ENCODE measurements around the gene NPHP4. TPM values are rescaled to one million over a fixed set of nuclear protein-coding genes. Genes with fewer than 3 reads are reported as not detected.
A peak's percentile ranks its signal among the peaks of the same experiment; 100 is the strongest.
"Not testable (repeated sequence)": the region's sequence is repeated elsewhere in the genome, so short reads cannot be mapped to it uniquely, and the experiment has no call there.

The NPHP4 gene
- total RNA-seq, 2 experiments from 2014 or later, result 13.4 to 24.2 TPM

- H3K4me2 ChIP-seq (ENCODE audit: low read length); H3K36me3 ChIP-seq (ENCODE audit: insufficient read depth, low read length); DNase-seq (ENCODE audit: low spot score); H3K9me3 ChIP-seq (ENCODE audit: low read length); H3K4me3 ChIP-seq (ENCODE audit: low read depth, low read length, poor library complexity, severe bottlenecking); BruUV-seq (replicated peaks); intact Hi-C loops (cut with micrococcal nuclease; ENCODE audit: unreplicated experiment); H3K4me1 ChIP-seq (ENCODE audit: insufficient read depth, low read length, poor library complexity, severe bottlenecking); H3K27ac ChIP-seq (ENCODE audit: low read depth, low read length, poor library complexity, severe bottlenecking); H3K9me2 ChIP-seq (ENCODE audit: insufficient read depth, low read length); CTCF ChIA-PET (ENCODE audit: unreplicated experiment); H4K20me1 ChIP-seq (ENCODE audit: insufficient read depth, low read length); H3K79me2 ChIP-seq (ENCODE audit: insufficient read depth, low read depth, low read length); H2AFZ ChIP-seq (ENCODE audit: low read length): not testable (repeated sequence)
- TF ChIP-seq, protein P1, sequence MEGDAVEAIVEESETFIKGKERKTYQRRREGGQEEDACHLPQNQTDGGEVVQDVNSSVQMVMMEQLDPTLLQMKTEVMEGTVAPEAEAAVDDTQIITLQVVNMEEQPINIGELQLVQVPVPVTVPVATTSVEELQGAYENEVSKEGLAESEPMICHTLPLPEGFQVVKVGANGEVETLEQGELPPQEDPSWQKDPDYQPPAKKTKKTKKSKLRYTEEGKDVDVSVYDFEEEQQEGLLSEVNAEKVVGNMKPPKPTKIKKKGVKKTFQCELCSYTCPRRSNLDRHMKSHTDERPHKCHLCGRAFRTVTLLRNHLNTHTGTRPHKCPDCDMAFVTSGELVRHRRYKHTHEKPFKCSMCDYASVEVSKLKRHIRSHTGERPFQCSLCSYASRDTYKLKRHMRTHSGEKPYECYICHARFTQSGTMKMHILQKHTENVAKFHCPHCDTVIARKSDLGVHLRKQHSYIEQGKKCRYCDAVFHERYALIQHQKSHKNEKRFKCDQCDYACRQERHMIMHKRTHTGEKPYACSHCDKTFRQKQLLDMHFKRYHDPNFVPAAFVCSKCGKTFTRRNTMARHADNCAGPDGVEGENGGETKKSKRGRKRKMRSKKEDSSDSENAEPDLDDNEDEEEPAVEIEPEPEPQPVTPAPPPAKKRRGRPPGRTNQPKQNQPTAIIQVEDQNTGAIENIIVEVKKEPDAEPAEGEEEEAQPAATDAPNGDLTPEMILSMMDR (conservative IDR thresholded peaks at IDR 0.05; ENCODE audit: low read length), result peak; percentile 61
- POLR2A ChIA-PET, result interaction anchor here (0.6 to 0.7 kb wide), 2 partner anchors 27 to 81 kb away, joined by 3 to 5 read pairs; no protein-coding TSS in a partner anchor
These were observed 98.4 kb downstream of the NPHP4 start for GRCh38 chr1:5893699-5894278.

DNA sequence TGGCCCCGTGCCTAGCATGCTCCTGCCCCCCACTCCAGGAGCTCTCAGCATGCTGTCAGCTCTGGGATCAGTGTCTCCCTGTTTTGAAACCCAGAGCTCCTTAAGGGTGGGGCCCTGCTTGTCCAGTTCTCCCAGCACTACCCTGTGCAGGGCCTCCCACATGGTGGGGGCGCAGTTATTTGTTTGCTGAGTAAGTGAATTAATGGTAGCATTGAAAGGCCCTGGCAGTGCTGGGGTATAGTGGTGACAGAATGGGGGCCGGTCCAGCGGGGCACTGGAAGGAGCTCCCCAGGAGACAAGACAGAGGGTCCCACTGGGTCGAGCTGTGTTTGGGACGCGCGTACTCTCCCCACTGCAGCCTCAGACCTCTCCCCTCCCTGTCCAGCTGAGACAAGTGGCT lies 99.9 kb downstream of the NPHP4 start:
- intact Hi-C loops (cut with micrococcal nuclease; ENCODE audit: unreplicated experiment), result no loop called here
- ChIA-PET POLR2A (no interaction called here), CTCF (ENCODE audit: unreplicated experiment) (no interaction called here)
- H2AFZ ChIP-seq (ENCODE audit: low read length), result no peak overlapping the region
- H3K27ac ChIP-seq (ENCODE audit: low read depth, low read length, poor library complexity, severe bottlenecking), result no peak overlapping the region
- H3K9me3 ChIP-seq (ENCODE audit: low read length), result no peaks in the 10 kb centered on the region
- H3K9me2 ChIP-seq (ENCODE audit: insufficient read depth, low read length), result no peaks in the 10 kb centered on the region
- no peaks in the 10 kb centered on the region for H3K4me1 ChIP-seq (ENCODE audit: insufficient read depth, low read length, poor library complexity, severe bottlenecking)
- no peak overlapping the region for H3K4me2 ChIP-seq (ENCODE audit: low read length)
- no peaks in the 10 kb centered on the region for H3K36me3 ChIP-seq (ENCODE audit: insufficient read depth, low read length)
- H3K4me3 ChIP-seq (ENCODE audit: low read depth, low read length, poor library complexity, severe bottlenecking), result no peak overlapping the region
- DNase-seq (ENCODE audit: low spot score), result no peak
- no peaks in the 10 kb centered on the region for H4K20me1 ChIP-seq (ENCODE audit: insufficient read depth, low read length)
- BruUV-seq (replicated peaks), result no TSS peak
- no peak for TF ChIP-seq EZH2phosphoT487 (IDR thresholded peaks at IDR 0.05; ENCODE audit: borderline replicate concordance, low read depth, low read length)
- TF ChIP-seq, protein P1 (conservative IDR thresholded peaks at IDR 0.05; ENCODE audit: low read length), result no peak
- no peaks in the 10 kb centered on the region for H3K79me2 ChIP-seq (ENCODE audit: insufficient read depth, low read depth, low read length)

- no peak for DNase-seq (ENCODE audit: low spot score)
- TF ChIP-seq, protein P1 (conservative IDR thresholded peaks at IDR 0.05; ENCODE audit: low read length), result no peak
- TF ChIP-seq EZH2phosphoT487 (IDR thresholded peaks at IDR 0.05; ENCODE audit: borderline replicate concordance, low read depth, low read length), result no peak
- CTCF ChIA-PET (ENCODE audit: unreplicated experiment), result no interaction called here
- Histone ChIP-seq H3K36me3 (ENCODE audit: insufficient read depth, low read length) (no peaks in the 10 kb centered on the region), H3K79me2 (ENCODE audit: insufficient read depth, low read depth, low read length) (no peaks in the 10 kb centered on the region), H3K9me3 (ENCODE audit: low read length) (no peaks in the 10 kb centered on the region), H3K4me1 (ENCODE audit: insufficient read depth, low read length, poor library complexity, severe bottlenecking) (no peaks in the 10 kb centered on the region), H3K27ac (ENCODE audit: low read depth, low read length, poor library complexity, severe bottlenecking) (no peak overlapping the region), H2AFZ (ENCODE audit: low read length) (no peak overlapping the region), H3K4me3 (ENCODE audit: low read depth, low read length, poor library complexity, severe bottlenecking) (no peak overlapping the region), H3K4me2 (ENCODE audit: low read length) (no peak overlapping the region), H3K9me2 (ENCODE audit: insufficient read depth, low read length) (no peaks in the 10 kb centered on the region), H4K20me1 (ENCODE audit: insufficient read depth, low read length) (no peaks in the 10 kb centered on the region)
- POLR2A ChIA-PET, result no interaction called here
- intact Hi-C loops (cut with micrococcal nuclease; ENCODE audit: unreplicated experiment), result no loop called here
- no TSS peak for BruUV-seq (replicated peaks)
These were observed 100.5 kb downstream of the NPHP4 start for GRCh38 chr1:5891736-5892135.
